ENCODE results near the gene MDGA2.
"Not testable (repeated sequence)": the region's sequence is repeated elsewhere in the genome, so short reads cannot be mapped to it uniquely, and the experiment has no call there.

The MDGA2 gene

GRCh38 chr14:47242579-47242978 lies 432.8 kb downstream of the MDGA2 start:
- DNase-seq = not testable (repeated sequence)

GRCh38 chr14:47240748-47241437 lies 434.5 kb downstream of the MDGA2 start:
- no peak for DNase-seq

- no peak for DNase-seq
Measured at GRCh38 chr14:47235619-47236018, 439.8 kb downstream of the MDGA2 start.

GRCh38 chr14:47226877-47227520 lies 448.4 kb downstream of the MDGA2 start:
- DNase-seq = no peak

GRCh38 chr14:47223656-47224055 lies 451.7 kb downstream of the MDGA2 start:
- no peak for DNase-seq

- no peak for DNase-seq
Measured at GRCh38 chr14:47220096-47220495, 455.3 kb downstream of the MDGA2 start.

- DNase-seq = no peak
Measured at GRCh38 chr14:47211263-47211662, 464.1 kb downstream of the MDGA2 start.

- no peak for DNase-seq
Measured at GRCh38 chr14:47210099-47210498, 465.3 kb downstream of the MDGA2 start.

- DNase-seq = no peak
Measured at GRCh38 chr14:47208434-47208833, 467.0 kb downstream of the MDGA2 start.

GRCh38 chr14:47207617-47208016 lies 467.8 kb downstream of the MDGA2 start:
- DNase-seq = peak in 1 of 56 donors; percentile 5

GRCh38 chr14:47200740-47201139 lies 474.7 kb downstream of the MDGA2 start:
- DNase-seq = no peak

- DNase-seq = no peak
Measured at GRCh38 chr14:47195582-47195981, 479.8 kb downstream of the MDGA2 start.

- no peak for DNase-seq
Measured at GRCh38 chr14:47194055-47194454, 481.4 kb downstream of the MDGA2 start.

GRCh38 chr14:47192203-47192602 lies 483.2 kb downstream of the MDGA2 start:
- not testable (repeated sequence) for DNase-seq

- no peak for DNase-seq
Measured at GRCh38 chr14:47191700-47192099, 483.7 kb downstream of the MDGA2 start.

- no peak for DNase-seq
Measured at GRCh38 chr14:47189911-47190484, 485.4 kb downstream of the MDGA2 start.

GRCh38 chr14:47186486-47186885 lies 488.9 kb downstream of the MDGA2 start:
- DNase-seq = no peak

GRCh38 chr14:47179906-47180305 lies 495.5 kb downstream of the MDGA2 start:
- no peak for DNase-seq

- DNase-seq = not testable (repeated sequence)
Measured at GRCh38 chr14:47171896-47172295, 503.5 kb downstream of the MDGA2 start.

- no peak for DNase-seq
Measured at GRCh38 chr14:47167402-47167801, 508.0 kb downstream of the MDGA2 start.

- no peak for DNase-seq
Measured at GRCh38 chr14:47155395-47155794, 520.0 kb downstream of the MDGA2 start.

- no peak for DNase-seq
Measured at GRCh38 chr14:47154276-47154797, 521.1 kb downstream of the MDGA2 start.

GRCh38 chr14:47153746-47154145 lies 521.7 kb downstream of the MDGA2 start:
- no peak for DNase-seq
